HepG2 (cell line): ENCODE data around the gene ARHGEF7.

Experiments
- BCL3 ChIP-seq: sonication (generic); formaldehyde crosslinking; IDR thresholded peaks from 2 replicates; pipeline ENCODE4 v1.5.1; 2020; ENCODE audit warnings: mild to moderate bottlenecking, missing genetic modification reagents, moderate library complexity
- BHLHE40 ChIP-seq: IDR thresholded peaks from 2 replicates; pipeline ENCODE4 v1.6.1; 2011; ENCODE audit warnings: low read length, improper control_type of control experiment
- CTCF ChIP-seq: sonication (generic); formaldehyde crosslinking; IDR thresholded peaks from 2 replicates; pipeline ENCODE4 v1.5.0; 2020; ENCODE audit warnings: mild to moderate bottlenecking, missing genetic modification reagents, moderate library complexity
- EP300 ChIP-seq, 3 experiments: sonication (generic) in 1 of 3; formaldehyde crosslinking in 1 of 3; IDR thresholded peaks; 2 replicates each; pipeline versions ENCODE4 v1.5.1 to v1.6.1; 2011 to 2020; ENCODE audit warnings: low read depth in 2 of 3, low read length in 2 of 3, borderline replicate concordance in 1 of 3, improper control_type of control experiment in 1 of 3, mild to moderate bottlenecking in 1 of 3, missing genetic modification reagents in 1 of 3, moderate library complexity in 1 of 3
- NCOR1 ChIP-seq: fragments of 200-600 bp; sonication (generic); IDR thresholded peaks from 2 replicates; pipeline ENCODE4 v1.7.0; 2017; ENCODE audit warnings: antibody characterized with exemption, low read length, borderline replicate concordance
- NR2F2 ChIP-seq: IDR thresholded peaks from 2 replicates; pipeline ENCODE4 v1.6.1; 2012; ENCODE audit warnings: low read depth, inconsistent platforms, borderline replicate concordance

GRCh38 chr13:111117961-111118360, 2.9 kb downstream of the ARHGEF7 start:
- TF ChIP-seq EP300 (IDR thresholded peaks at IDR 0.05; ENCODE audit: low read depth in 2 of 2, low read length in 2 of 2) (no peak), EP300 (CRISPR knock-in tag; IDR thresholded peaks at IDR 0.05; ENCODE audit: borderline replicate concordance) (no peak), CTCF (CRISPR knock-in tag) (no peak), BHLHE40 (no peak), NR2F2 (no peak), NCOR1 (no peak), BCL3 (CRISPR knock-in tag) (no peak)
